Adipose tissue (tissue), 3 donors: ENCODE data around the gene PRR23B. TPM values are rescaled to one million over a fixed set of nuclear protein-coding genes. Genes with fewer than 3 reads are reported as not detected.
"Not testable (repeated sequence)": the region's sequence is repeated elsewhere in the genome, so short reads cannot be mapped to it uniquely, and the experiment has no call there.

ENCODE experiments used
- H3K27ac ChIP-seq: one replicate; pipeline ENCODE4 v1.5.1; 2013; ENCODE audit warnings: low read depth, low read length
- WGBS, 3 donors: extraction: QIAGEN DNeasy Blood & Tissue Kit; methylation state at CpG; one replicate each; pipeline ENCODE4 v1.1.7; 2013; 5-methylcytosine and 5-hydroxymethylcytosine counted together
- polyA plus RNA-seq, 3 donors: library from polyadenylated mRNA; stranded (reverse); fragments of 200-250 nt; gene quantifications; one replicate each; pipeline ENCODE4 v1.2.3, GENCODE V29; 2013
- donor health status: healthy with polysubstance abuse.
- donor health status: Bipolar disorder and iron deficiency.
- donor health status: healthy.

PRR23B gene
- polyA plus RNA-seq, result not detected

DNA sequence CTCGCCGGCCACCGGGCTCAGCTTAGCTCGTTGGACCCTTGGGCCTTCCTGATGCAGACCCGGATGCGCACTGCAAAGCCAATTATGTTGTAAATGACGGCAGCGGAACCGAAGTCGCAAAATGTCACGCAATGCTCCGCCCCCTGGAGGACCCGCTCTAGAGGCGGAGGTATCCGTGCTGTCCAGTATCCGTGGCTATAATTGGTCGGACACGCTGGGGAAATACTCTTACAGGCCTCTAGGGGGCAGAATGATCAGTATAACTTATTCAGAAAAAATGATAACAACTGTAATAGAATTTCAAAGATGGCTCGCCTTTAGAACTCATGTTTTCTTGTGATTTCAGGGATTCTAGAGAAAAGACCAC, at the start of gene PRR23B:
TSS of gene PRR23B (minus strand) at position 59 of the 367 bp plus-strand sequence. CDS start 265 bp downstream, outside the sequence.
- WGBS, 3 donors, result 45 to 54% (median 54%) methylated on average over 16 to 19 of the region's 19 CpGs
- H3K27ac ChIP-seq, result no peak within 1 kb of the TSS

GRCh38 chr3:139062918-139063317, 42.2 kb upstream of the PRR23B start:
- WGBS, 3 donors, result 20 to 50% (median 21%) methylated on average over 1 of the region's 1 CpG
- H3K27ac ChIP-seq, result no peak overlapping the region

DNA sequence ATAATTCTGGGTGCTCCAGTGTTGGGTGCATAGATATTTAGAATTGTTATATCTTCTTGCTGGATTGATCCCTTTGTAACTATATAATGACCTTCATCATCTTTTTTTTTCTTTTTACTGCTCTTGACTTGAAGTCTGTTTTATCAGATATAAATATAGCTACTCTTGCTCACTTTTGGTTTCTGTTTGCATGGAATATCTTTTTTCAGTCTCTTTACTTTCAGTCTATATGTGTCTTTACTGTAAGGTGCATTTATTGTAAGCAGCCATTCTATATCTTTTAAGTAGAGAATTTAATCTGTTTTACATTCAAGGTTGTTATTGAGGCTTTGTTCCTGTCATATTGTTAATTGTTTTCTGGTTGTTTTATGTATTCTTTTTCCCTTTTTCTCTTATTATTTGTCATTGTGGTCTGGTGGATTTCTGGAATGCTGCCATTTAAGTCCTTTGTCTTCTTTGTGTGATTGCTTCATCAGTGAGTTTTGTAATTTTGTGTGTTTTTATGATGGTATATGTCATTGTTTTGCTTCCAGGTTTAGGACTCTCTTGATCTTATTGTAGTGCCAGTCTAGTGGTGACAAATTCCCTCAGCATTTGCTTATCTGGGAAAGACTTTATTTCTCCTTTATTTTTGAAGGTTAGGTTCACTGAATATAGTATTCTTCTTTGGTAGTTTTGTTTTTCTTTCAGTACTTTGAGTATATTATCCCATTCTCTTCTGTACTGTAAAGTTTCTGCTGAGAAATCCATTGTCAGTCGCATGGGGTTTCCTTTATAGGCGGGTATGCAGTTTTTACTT, 32.3 kb upstream of the PRR23B start:
- 47 to 75% (median 73%) methylated on average over 2 of the region's 2 CpGs for WGBS, 3 donors
- no peak overlapping the region for H3K27ac ChIP-seq

GRCh38 chr3:139044366-139045210, 23.9 kb upstream of the PRR23B start, which contains the start of gene PRR23C:
Gene PRR23C (minus strand): TSS chr3:139044892. CDS start chr3:139044620, 272 bp downstream.
- H3K27ac ChIP-seq, result no peak within 1 kb of the TSS
- 36 to 56% (median 51%) methylated on average over 75 to 77 of the region's 77 CpGs for WGBS, 3 donors

- H3K27ac ChIP-seq, result no peak overlapping the region
- 61 to 78% (median 73%) methylated on average over 48 to 50 of the region's 50 CpGs for WGBS, 3 donors
These were observed 23.0 kb upstream of the PRR23B start for GRCh38 chr3:139043554-139044365.

DNA sequence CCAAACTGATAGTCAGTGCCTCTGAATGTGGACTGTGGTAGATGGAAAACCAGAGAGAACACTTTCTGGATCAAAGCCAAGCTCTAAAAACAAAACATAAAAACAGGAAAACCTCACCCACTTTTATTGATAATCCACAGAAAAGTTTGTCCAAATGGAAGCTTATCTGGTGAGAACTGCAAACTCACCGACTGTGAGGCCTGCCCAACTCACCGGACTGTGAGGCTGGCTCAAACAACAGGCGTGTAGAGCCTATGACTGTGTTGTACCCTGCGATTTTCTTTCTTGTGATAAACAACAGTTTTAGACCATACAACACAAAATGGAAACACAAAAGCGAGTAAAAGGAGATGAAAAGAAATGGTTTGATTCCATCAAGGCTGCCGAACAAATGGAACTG, 16.8 kb upstream of the PRR23B start:
- WGBS, 3 donors, result 80 to 85% (median 82%) methylated on average over 6 of the region's 6 CpGs
- H3K27ac ChIP-seq, result no peak overlapping the region

DNA sequence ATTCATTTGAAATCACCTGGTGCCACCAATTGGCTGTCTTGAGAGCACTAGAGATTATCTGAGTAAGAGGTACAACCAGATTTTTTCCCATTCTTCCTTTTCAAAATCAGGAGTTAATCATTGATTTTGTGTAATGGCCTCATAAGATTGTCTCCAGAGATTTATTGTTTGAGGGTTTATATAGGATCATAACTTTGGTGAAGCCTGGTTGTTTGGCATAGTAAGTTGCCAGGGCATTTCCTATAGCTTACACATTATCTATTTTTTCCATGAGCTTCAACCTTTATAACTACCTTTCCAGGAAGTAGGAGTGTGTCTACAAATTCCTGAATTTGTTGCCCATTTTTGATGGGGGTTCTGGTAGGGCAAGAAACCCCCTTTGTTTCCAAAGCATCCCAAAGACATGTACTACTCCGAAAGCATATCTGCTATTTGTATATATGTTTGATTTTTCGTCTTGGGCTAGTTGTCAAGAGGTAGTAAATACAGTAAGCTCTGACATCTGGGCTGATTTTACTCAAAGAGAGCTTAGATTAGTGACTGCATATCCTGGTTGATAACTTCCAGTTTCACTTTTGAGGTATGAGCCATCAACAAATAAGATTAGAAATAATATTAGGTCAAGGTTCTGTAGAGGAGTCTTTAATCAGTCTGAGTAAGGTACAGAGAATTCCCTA, 11.7 kb upstream of the PRR23B start:
- no peak overlapping the region for H3K27ac ChIP-seq
- 76 to 79% (median 77%) methylated on average over 2 of the region's 2 CpGs for WGBS, 3 donors

GRCh38 chr3:139030576-139030975, 9.8 kb upstream of the PRR23B start:
- not testable (repeated sequence) for H3K27ac ChIP-seq

GRCh38 chr3:139024968-139025367, 4.2 kb upstream of the PRR23B start:
- H3K27ac ChIP-seq, result no peak overlapping the region
- WGBS, 3 donors, result 91 to 94% (median 91%) methylated on average over 2 of the region's 2 CpGs

DNA sequence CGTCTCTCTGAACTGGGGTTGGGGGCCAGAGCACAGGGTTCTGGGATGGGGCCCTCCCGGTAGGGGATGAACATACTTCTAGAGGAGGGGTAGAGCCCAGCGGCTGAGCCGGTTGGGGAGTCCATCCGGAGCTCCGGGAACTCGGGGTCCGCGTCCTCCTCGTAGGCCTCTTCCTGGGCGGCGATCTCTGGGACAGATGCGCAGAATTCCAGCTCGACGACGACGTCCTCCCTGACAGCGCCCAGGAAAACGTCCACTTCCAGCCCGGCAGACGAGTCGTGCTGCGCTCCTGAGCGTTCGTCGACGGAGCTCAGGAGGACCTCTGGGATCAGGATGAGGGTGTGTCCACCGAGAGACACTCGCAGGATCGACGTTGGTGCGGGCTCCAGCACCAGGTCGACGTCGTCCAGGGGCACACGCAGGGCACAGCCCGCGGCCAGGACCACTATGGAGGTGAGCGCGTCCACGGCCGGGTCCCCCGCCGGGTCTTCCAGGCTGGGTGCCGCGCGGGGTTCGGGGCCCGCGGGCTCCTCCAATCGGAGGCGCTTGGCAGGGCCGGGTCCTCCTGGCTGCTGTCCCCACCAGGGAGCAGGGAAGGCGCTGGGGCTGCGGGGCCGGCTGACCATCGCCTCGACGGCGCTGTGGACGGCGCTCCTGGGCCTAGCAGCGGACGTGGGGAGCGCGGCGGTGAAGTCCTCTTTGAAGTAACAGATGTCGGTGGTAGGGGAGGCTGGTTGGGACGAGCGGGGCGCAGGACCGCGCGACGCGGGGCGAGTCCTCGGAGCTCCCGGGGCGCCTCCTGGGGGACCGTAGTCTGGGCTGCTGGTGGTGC, 474 bp downstream of the PRR23B start:
- no peak overlapping the region for H3K27ac ChIP-seq
- 54 to 60% (median 58%) methylated on average over 78 to 81 of the region's 81 CpGs for WGBS, 3 donors

DNA sequence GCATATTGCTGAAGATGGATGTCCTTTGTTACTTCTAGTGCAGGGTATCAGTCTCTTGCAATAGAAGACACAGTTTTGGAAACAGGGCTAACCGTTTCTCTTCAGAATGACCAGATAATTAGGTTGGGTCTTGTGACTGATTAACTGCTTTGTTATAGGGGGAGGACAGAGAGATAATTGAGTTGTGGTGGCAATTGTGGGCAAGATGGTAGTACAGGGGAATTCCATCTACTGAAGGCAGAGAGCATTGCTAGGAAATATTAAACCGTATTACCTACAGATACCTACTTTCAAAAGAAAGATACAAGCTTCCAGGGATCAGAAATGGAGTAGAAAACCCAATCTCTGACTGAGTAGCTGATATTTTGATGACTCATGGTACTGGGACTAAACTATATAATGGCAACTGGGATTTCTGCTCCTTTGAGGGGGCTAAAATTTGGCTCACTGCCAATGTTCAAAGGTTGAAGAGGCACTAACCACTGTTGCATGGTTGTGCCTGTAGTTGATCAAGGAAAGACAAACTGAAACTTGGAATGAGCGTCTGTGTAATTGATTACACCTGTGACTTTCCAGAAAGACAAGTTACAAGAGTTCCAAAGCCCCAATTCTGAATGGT, 4.2 kb downstream of the PRR23B start:
- H3K27ac ChIP-seq, result no peak overlapping the region
- WGBS, 3 donors, result 62 to 86% (median 74%) methylated on average over 3 of the region's 3 CpGs

GRCh38 chr3:139006051-139006716, 14.5 kb downstream of the PRR23B start, which contains the start of gene PRR23A:
Gene PRR23A (minus strand): TSS chr3:139006268. CDS start chr3:139006268, 0 bp downstream.
- H3K27ac ChIP-seq, result no peak within 1 kb of the TSS
- WGBS, 3 donors, result 54 to 75% (median 75%) methylated on average over 60 of the region's 60 CpGs

GRCh38 chr3:139005356-139005993, 15.3 kb downstream of the PRR23B start:
- no peak overlapping the region for H3K27ac ChIP-seq
- 82 to 84% (median 83%) methylated on average over 45 of the region's 45 CpGs for WGBS, 3 donors

DNA sequence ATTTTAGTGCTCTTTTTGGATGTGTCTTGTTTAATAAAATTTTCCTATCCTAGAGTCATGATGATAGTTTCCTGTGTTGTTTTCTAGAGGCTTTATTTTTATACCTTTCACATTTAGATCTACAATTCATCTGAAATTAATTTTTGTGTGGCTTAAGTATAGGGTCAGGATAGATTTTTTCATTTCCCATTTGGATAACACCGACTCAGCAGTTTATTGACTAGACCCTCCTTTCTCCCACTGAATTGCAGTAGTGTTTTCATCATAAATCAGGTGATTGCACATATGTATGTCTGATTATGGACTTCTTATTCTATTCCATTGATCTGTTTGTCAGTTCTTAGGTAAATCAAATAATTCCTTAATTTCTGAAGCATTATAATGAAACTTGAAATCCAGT, 25.0 kb downstream of the PRR23B start:
- WGBS, 3 donors, result 70 to 86% (median 75%) methylated on average over 1 of the region's 1 CpG
- H3K27ac ChIP-seq, result no peak overlapping the region

- WGBS, 3 donors, result 87 to 94% (median 91%) methylated on average over 2 of the region's 2 CpGs
These were observed 33.5 kb downstream of the PRR23B start for GRCh38 chr3:138987181-138987580.

GRCh38 chr3:138985932-138986331, 34.8 kb downstream of the PRR23B start:
- no peak overlapping the region for H3K27ac ChIP-seq
- WGBS, 3 donors, result 51 to 66% (median 58%) methylated on average over 4 of the region's 4 CpGs

More at GRCh38 chr3:138987181-138987580, 33.5 kb downstream of the PRR23B start:
- no peak overlapping the region for H3K27ac ChIP-seq
